ENCODE data around the gene ZAP70. TPM values are rescaled to one million over a fixed set of nuclear protein-coding genes. Genes with fewer than 3 reads are reported as not detected.

Gene ZAP70
- total and polyA plus RNA-seq, 10 donors, result 35.2 to 96.1 (median 62.2) TPM

DNA sequence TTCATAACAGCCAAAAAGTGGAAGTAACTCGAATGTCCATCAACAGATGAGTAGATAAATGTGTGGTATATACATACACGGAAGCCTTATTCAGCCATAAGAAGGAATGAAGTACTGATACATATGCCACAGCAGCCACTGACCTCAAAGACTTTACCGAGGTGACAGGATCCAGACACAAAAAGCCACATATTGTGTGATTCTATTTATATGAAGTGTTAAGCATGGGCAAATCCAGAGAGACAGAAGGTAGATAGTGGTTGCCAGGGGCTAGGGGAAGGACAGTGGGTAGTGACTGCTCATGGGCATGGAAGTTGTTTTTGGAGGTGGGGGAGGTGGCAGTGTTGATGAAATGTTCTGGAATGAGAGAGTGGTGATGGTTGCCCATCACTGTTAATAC lies 33.9 kb downstream of the ZAP70 start:
- H3K36me3 ChIP-seq, result peaks cover 0 to 41% (median 3%) of the 10 kb centered on the region in 6 donors
- no peaks in the 10 kb centered on the region for H3K27me3 ChIP-seq (replicated peaks in 1 of 7)
- DNase-seq, result no peak
- no peak overlapping the region for H3K4me3 ChIP-seq
- no peak for TF ChIP-seq POLR2AphosphoS5 (IDR thresholded peaks at IDR 0.05)
- TF ChIP-seq, protein P1, sequence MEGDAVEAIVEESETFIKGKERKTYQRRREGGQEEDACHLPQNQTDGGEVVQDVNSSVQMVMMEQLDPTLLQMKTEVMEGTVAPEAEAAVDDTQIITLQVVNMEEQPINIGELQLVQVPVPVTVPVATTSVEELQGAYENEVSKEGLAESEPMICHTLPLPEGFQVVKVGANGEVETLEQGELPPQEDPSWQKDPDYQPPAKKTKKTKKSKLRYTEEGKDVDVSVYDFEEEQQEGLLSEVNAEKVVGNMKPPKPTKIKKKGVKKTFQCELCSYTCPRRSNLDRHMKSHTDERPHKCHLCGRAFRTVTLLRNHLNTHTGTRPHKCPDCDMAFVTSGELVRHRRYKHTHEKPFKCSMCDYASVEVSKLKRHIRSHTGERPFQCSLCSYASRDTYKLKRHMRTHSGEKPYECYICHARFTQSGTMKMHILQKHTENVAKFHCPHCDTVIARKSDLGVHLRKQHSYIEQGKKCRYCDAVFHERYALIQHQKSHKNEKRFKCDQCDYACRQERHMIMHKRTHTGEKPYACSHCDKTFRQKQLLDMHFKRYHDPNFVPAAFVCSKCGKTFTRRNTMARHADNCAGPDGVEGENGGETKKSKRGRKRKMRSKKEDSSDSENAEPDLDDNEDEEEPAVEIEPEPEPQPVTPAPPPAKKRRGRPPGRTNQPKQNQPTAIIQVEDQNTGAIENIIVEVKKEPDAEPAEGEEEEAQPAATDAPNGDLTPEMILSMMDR (IDR thresholded peaks at IDR 0.05 in 8 of 11, conservative IDR thresholded peaks at IDR 0.05 in 3 of 11), result no peak
- peak overlapping the region in 1 of 8 donors; percentile 5 for H3K27ac ChIP-seq
- WGBS, 5 donors, result 64 to 80% (median 66%) methylated on average over 3 of the region's 3 CpGs
- intact Hi-C loops (cut with DNase I; ENCODE audit: low total_unique reads), result no loop called here
- no peaks in the 10 kb centered on the region for H3K9me3 ChIP-seq
- peaks cover 0 to 56% (median 16%) of the 10 kb centered on the region in 6 donors for H3K4me1 ChIP-seq

DNA sequence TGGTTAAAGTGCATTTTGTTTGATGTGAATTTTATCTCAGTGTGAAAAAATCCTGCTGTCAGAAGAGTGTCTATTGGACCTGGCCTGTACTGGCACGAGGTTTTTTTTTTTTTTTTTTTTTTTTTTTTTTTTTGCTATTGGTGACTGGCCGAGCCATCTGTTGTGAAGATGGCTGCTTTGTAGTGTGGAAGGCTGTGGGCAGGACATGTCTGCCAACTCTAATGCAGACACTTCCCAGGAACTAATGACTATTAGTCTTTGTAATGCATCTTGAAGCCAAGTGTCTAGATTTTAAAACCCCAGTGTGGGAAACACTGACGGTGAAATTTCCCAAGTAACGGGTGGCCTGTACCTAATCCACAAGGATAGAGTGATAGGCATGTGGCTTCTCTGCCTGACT lies 34.3 kb downstream of the ZAP70 start:
- Histone ChIP-seq H3K27me3 (replicated peaks in 1 of 7) (no peaks in the 10 kb centered on the region), H3K27ac (peak overlapping the region in 1 of 8 donors; percentile 5), H3K4me1 (peaks cover 0 to 52% (median 13%) of the 10 kb centered on the region in 6 donors), H3K4me3 (no peak overlapping the region), H3K9me3 (no peaks in the 10 kb centered on the region), H3K36me3 (peaks cover 0 to 45% (median 3%) of the 10 kb centered on the region in 6 donors)
- WGBS, 5 donors, result 88 to 95% (median 93%) methylated on average over 4 of the region's 4 CpGs
- no peak for DNase-seq
- TF ChIP-seq POLR2A (IDR thresholded peaks at IDR 0.05), result no peak
- no peak for TF ChIP-seq POLR2AphosphoS5 (IDR thresholded peaks at IDR 0.05)
- TF ChIP-seq, protein P1 (IDR thresholded peaks at IDR 0.05 in 8 of 11, conservative IDR thresholded peaks at IDR 0.05 in 3 of 11), result no peak
- intact Hi-C loops (cut with DNase I; ENCODE audit: low total_unique reads), result no loop called here

DNA sequence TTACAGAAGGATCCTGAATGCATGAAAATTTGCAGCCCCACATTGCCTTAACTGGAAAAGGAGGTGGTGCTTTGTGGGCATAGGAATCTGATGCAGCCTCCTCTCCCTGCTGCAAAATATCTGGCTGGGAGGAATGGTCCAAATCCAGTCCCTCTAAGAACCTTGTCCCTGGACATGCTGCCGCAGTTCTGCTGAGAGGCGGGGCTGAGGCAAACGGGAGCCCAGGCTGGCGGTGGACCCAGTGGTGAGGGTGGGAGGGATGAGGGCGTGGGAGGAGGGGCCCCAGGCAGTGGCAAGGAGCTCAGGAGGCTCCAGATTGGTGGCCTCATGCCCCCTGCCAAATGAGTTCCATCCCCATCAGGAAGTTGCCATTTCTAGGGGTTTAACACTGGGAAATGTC lies 36.2 kb downstream of the ZAP70 start:
- intact Hi-C loops (cut with DNase I; ENCODE audit: low total_unique reads), result no loop called here
- Histone ChIP-seq H3K27ac (no peak overlapping the region), H3K4me1 (peaks cover 0 to 42% (median 13%) of the 10 kb centered on the region in 6 donors), H3K4me3 (no peak overlapping the region), H3K9me3 (no peaks in the 10 kb centered on the region), H3K36me3 (peaks cover 0 to 51% (median 6%) of the 10 kb centered on the region in 6 donors), H3K27me3 (replicated peaks in 1 of 7) (no peaks in the 10 kb centered on the region)
- WGBS, 5 donors, result 70 to 86% (median 80%) methylated on average over 5 of the region's 5 CpGs
- TF ChIP-seq POLR2AphosphoS5 (IDR thresholded peaks at IDR 0.05) (peak in 1 of 3 donors; percentile 3), POLR2A (IDR thresholded peaks at IDR 0.05) (no peak)
- TF ChIP-seq, protein P1 (IDR thresholded peaks at IDR 0.05 in 8 of 11, conservative IDR thresholded peaks at IDR 0.05 in 3 of 11), result no peak
- peak; percentile 71 for DNase-seq

DNA sequence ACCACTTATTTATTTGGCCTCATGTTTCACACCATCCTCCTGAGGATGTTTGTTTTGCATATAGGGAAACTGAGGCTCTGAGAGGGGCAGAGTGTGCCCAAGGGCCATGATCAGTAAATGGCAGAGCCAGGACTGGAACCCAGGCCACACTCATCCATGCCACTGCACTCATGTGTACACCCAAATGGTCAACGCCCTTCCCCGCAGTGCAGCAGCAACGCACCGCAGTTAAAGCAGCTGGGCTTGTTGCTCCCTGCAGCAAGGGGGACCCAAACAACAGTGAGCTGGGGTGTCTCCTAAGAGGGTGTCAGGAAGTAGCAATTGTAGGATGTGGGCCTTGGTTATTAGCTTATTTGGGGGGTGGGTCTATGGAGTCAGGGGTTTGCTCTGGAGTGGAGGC lies 36.6 kb downstream of the ZAP70 start:
- TF ChIP-seq POLR2A (IDR thresholded peaks at IDR 0.05), result no peak
- peak in 1 of 3 donors; percentile 4 for TF ChIP-seq POLR2AphosphoS5 (IDR thresholded peaks at IDR 0.05)
- peaks cover 0 to 38% (median 12%) of the 10 kb centered on the region in 6 donors for H3K4me1 ChIP-seq
- H3K27me3 ChIP-seq (replicated peaks in 1 of 7), result no peaks in the 10 kb centered on the region
- H3K9me3 ChIP-seq, result no peaks in the 10 kb centered on the region
- H3K4me3 ChIP-seq, result no peak overlapping the region
- peaks cover 0 to 53% (median 10%) of the 10 kb centered on the region in 6 donors for H3K36me3 ChIP-seq
- intact Hi-C loops (cut with DNase I; ENCODE audit: low total_unique reads), result no loop called here
- WGBS, 5 donors, result 95 to 100% (median 98%) methylated on average over 3 to 4 of the region's 4 CpGs
- DNase-seq, result peak; percentile 35
- H3K27ac ChIP-seq, result no peak overlapping the region

Measured in spleen (tissue), 11 donors.